Measurements from ENCODE around the gene TTC17.
"Not testable (repeated sequence)": the region's sequence is repeated elsewhere in the genome, so short reads cannot be mapped to it uniquely, and the experiment has no call there.

The TTC17 gene

DNA sequence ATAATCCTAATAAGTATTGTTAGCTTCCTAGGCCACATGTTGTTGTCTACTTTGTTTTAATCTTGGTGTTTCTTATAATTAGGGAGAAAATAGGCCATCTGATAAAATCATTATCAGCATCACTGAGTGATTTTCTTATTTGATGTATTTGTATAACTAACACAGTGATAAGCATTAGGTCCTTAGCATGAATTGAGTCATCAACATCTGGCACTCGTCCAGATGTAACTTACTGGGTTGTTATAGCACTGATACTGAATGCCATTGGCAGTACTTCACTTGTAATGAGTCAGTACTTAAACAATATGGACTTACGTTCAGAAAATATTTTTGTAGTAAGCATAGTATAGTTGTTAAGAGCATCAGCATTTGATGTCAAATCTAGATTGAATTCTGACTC is 30.7 kb upstream of the TTC17 start:
- H3K4me1 ChIP-seq (ENCODE audit: control insufficient read depth in 2 of 2, insufficient read depth in 1 of 2, low read depth in 1 of 2, low read length in 2 of 2): no peaks in the 10 kb centered on the region
- H3K9me3 ChIP-seq (replicated peaks in 1 of 2; ENCODE audit: control insufficient read depth in 2 of 2, insufficient read depth in 1 of 2, low read depth in 1 of 2, low read length in 2 of 2): no peaks in the 10 kb centered on the region
- no peak overlapping the region for H3K4ac ChIP-seq (ENCODE audit: low read length)
- WGBS, 2 donors (ENCODE audit: extremely low coverage in 2 of 2, insufficient read length in 2 of 2, insufficient replicate concordance in 1 of 2): no CpG with 5 or more reads among the region's 2 CpGs
- no peak overlapping the region for H3K27ac ChIP-seq (replicated peaks; ENCODE audit: low read length)
- H3K14ac ChIP-seq (ENCODE audit: low read length): no peak overlapping the region
- no peak overlapping the region for H3K9ac ChIP-seq (ENCODE audit: low read depth, low read length, poor library complexity)
- H3K36me3 ChIP-seq (replicated peaks in 1 of 2; ENCODE audit: control insufficient read depth in 2 of 2, insufficient read depth in 2 of 2, low read length in 2 of 2): peaks cover 22 to 100% of the 10 kb centered on the region in 2 donors
- DNase-seq (ENCODE audit: low spot score): no peak
- no peak overlapping the region for H3K4me3 ChIP-seq (ENCODE audit: low read length in 2 of 2)
- H3K23ac ChIP-seq (ENCODE audit: low read depth, low read length, poor library complexity): no peak overlapping the region
- no peak overlapping the region for H2AFZ ChIP-seq (ENCODE audit: low read length)
- no peaks in the 10 kb centered on the region for H3K27me3 ChIP-seq (ENCODE audit: control insufficient read depth in 3 of 3, insufficient read depth in 3 of 3, low read depth in 1 of 3, low read length in 3 of 3)
- H3K79me1 ChIP-seq (ENCODE audit: low read depth, low read length): no peaks in the 10 kb centered on the region
- no peak overlapping the region for H4K91ac ChIP-seq (ENCODE audit: low read depth, low read length, poor library complexity)
- no peak overlapping the region for H2BK5ac ChIP-seq (ENCODE audit: low read length)
- no peak overlapping the region for H2BK120ac ChIP-seq (ENCODE audit: low read depth, low read length)
- no peak overlapping the region for H2BK12ac ChIP-seq (ENCODE audit: low read length)
- no peak overlapping the region for H3K4me2 ChIP-seq (ENCODE audit: insufficient read depth, low read length, poor library complexity, severe bottlenecking)
- H2BK15ac ChIP-seq (ENCODE audit: low read length): no peak overlapping the region
- H3K18ac ChIP-seq (ENCODE audit: low read length): no peak overlapping the region
- no peak overlapping the region for H2AK5ac ChIP-seq (ENCODE audit: low read depth, low read length)
- no peak overlapping the region for H4K8ac ChIP-seq (ENCODE audit: low read depth, low read length)

GRCh38 chr11:43328482-43328881 is 30.2 kb upstream of the TTC17 start:
- no peak overlapping the region for H3K9ac ChIP-seq (ENCODE audit: low read depth, low read length, poor library complexity)
- no peak overlapping the region for H2BK15ac ChIP-seq (ENCODE audit: low read length)
- no peak overlapping the region for H3K23ac ChIP-seq (ENCODE audit: low read depth, low read length, poor library complexity)
- H2BK12ac ChIP-seq (ENCODE audit: low read length): no peak overlapping the region
- no peak overlapping the region for H2AFZ ChIP-seq (ENCODE audit: low read length)
- H3K4me1 ChIP-seq (ENCODE audit: control insufficient read depth in 2 of 2, insufficient read depth in 1 of 2, low read depth in 1 of 2, low read length in 2 of 2): no peaks in the 10 kb centered on the region
- H2BK5ac ChIP-seq (ENCODE audit: low read length): no peak overlapping the region
- H2AK5ac ChIP-seq (ENCODE audit: low read depth, low read length): no peak overlapping the region
- no peak overlapping the region for H3K4me3 ChIP-seq (ENCODE audit: low read length in 2 of 2)
- H3K9me3 ChIP-seq (replicated peaks in 1 of 2; ENCODE audit: control insufficient read depth in 2 of 2, insufficient read depth in 1 of 2, low read depth in 1 of 2, low read length in 2 of 2): no peaks in the 10 kb centered on the region
- no peak overlapping the region for H4K91ac ChIP-seq (ENCODE audit: low read depth, low read length, poor library complexity)
- H3K27me3 ChIP-seq (ENCODE audit: control insufficient read depth in 3 of 3, insufficient read depth in 3 of 3, low read depth in 1 of 3, low read length in 3 of 3): no peaks in the 10 kb centered on the region
- no peak overlapping the region for H3K14ac ChIP-seq (ENCODE audit: low read length)
- H2BK120ac ChIP-seq (ENCODE audit: low read depth, low read length): no peak overlapping the region
- WGBS, 2 donors (ENCODE audit: extremely low coverage in 2 of 2, insufficient read length in 2 of 2, insufficient replicate concordance in 1 of 2): no CpG with 5 or more reads among the region's 2 CpGs
- DNase-seq (ENCODE audit: low spot score): no peak
- peaks cover 21 to 100% of the 10 kb centered on the region in 2 donors for H3K36me3 ChIP-seq (replicated peaks in 1 of 2; ENCODE audit: control insufficient read depth in 2 of 2, insufficient read depth in 2 of 2, low read length in 2 of 2)
- no peak overlapping the region for H3K4ac ChIP-seq (ENCODE audit: low read length)
- H3K4me2 ChIP-seq (ENCODE audit: insufficient read depth, low read length, poor library complexity, severe bottlenecking): no peak overlapping the region
- H3K18ac ChIP-seq (ENCODE audit: low read length): no peak overlapping the region
- H4K8ac ChIP-seq (ENCODE audit: low read depth, low read length): no peak overlapping the region
- H3K27ac ChIP-seq (replicated peaks; ENCODE audit: low read length): no peak overlapping the region
- no peaks in the 10 kb centered on the region for H3K79me1 ChIP-seq (ENCODE audit: low read depth, low read length)

GRCh38 chr11:43341159-43341558 is 17.6 kb upstream of the TTC17 start:
- Histone ChIP-seq H3K9me3 (replicated peaks in 1 of 2; ENCODE audit: control insufficient read depth in 2 of 2, insufficient read depth in 1 of 2, low read depth in 1 of 2, low read length in 2 of 2) (no peaks in the 10 kb centered on the region), H3K4me3 (ENCODE audit: low read length in 2 of 2) (no peak overlapping the region), H2BK12ac (ENCODE audit: low read length) (no peak overlapping the region), H3K4me1 (ENCODE audit: control insufficient read depth in 2 of 2, insufficient read depth in 1 of 2, low read depth in 1 of 2, low read length in 2 of 2) (no peaks in the 10 kb centered on the region), H3K23ac (ENCODE audit: low read depth, low read length, poor library complexity) (no peak overlapping the region), H2BK15ac (ENCODE audit: low read length) (no peak overlapping the region), H2BK120ac (ENCODE audit: low read depth, low read length) (no peak overlapping the region), H3K4ac (ENCODE audit: low read length) (no peak overlapping the region), H4K91ac (ENCODE audit: low read depth, low read length, poor library complexity) (no peak overlapping the region), H3K36me3 (replicated peaks in 1 of 2; ENCODE audit: control insufficient read depth in 2 of 2, insufficient read depth in 2 of 2, low read length in 2 of 2) (peaks cover 10 to 73% of the 10 kb centered on the region in 2 donors), H3K27me3 (ENCODE audit: control insufficient read depth in 3 of 3, insufficient read depth in 3 of 3, low read depth in 1 of 3, low read length in 3 of 3) (no peaks in the 10 kb centered on the region), H2AFZ (ENCODE audit: low read length) (no peak overlapping the region), H3K79me1 (ENCODE audit: low read depth, low read length) (no peaks in the 10 kb centered on the region), H2BK5ac (ENCODE audit: low read length) (no peak overlapping the region), H3K14ac (ENCODE audit: low read length) (no peak overlapping the region), H3K27ac (replicated peaks; ENCODE audit: low read length) (no peak overlapping the region), H4K8ac (ENCODE audit: low read depth, low read length) (no peak overlapping the region), H3K9ac (ENCODE audit: low read depth, low read length, poor library complexity) (no peak overlapping the region), H2AK5ac (ENCODE audit: low read depth, low read length) (no peak overlapping the region), H3K4me2 (ENCODE audit: insufficient read depth, low read length, poor library complexity, severe bottlenecking) (no peak overlapping the region), H3K18ac (ENCODE audit: low read length) (no peak overlapping the region)
- DNase-seq (ENCODE audit: low spot score): no peak

DNA sequence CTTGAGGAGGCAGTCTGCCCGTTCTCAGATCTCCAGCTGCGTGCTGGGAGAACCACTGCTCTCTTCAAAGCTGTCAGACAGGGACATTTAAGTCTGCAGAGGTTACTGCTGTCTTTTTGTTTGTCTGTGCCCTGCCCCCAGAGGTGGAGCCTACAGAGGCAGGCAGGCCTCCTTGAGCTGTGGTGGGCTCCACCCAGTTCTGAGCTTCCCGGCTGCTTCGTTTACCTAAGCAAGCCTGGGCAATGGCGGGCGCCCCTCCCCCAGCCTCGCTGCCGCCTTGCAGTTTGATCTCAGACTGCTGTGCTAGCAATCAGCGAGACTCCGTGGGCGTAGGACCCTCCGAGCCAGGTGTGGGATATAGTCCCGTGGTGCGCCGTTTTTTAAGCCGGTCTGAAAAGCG is 7.3 kb upstream of the TTC17 start:
- H3K36me3 ChIP-seq (replicated peaks in 1 of 2; ENCODE audit: control insufficient read depth in 2 of 2, insufficient read depth in 2 of 2, low read length in 2 of 2); H3K9ac ChIP-seq (ENCODE audit: low read depth, low read length, poor library complexity); H4K8ac ChIP-seq (ENCODE audit: low read depth, low read length); H3K23ac ChIP-seq (ENCODE audit: low read depth, low read length, poor library complexity); H3K4ac ChIP-seq (ENCODE audit: low read length); H2BK12ac ChIP-seq (ENCODE audit: low read length); H4K91ac ChIP-seq (ENCODE audit: low read depth, low read length, poor library complexity); H2BK15ac ChIP-seq (ENCODE audit: low read length); H2AK5ac ChIP-seq (ENCODE audit: low read depth, low read length); H2AFZ ChIP-seq (ENCODE audit: low read length); H2BK5ac ChIP-seq (ENCODE audit: low read length); H3K4me2 ChIP-seq (ENCODE audit: insufficient read depth, low read length, poor library complexity, severe bottlenecking); DNase-seq (ENCODE audit: low spot score); H3K79me1 ChIP-seq (ENCODE audit: low read depth, low read length); H3K4me3 ChIP-seq (ENCODE audit: low read length in 2 of 2); H3K18ac ChIP-seq (ENCODE audit: low read length); H3K27ac ChIP-seq (replicated peaks; ENCODE audit: low read length); H3K9me3 ChIP-seq (replicated peaks in 1 of 2; ENCODE audit: control insufficient read depth in 2 of 2, insufficient read depth in 1 of 2, low read depth in 1 of 2, low read length in 2 of 2); H2BK120ac ChIP-seq (ENCODE audit: low read depth, low read length); H3K27me3 ChIP-seq (ENCODE audit: control insufficient read depth in 3 of 3, insufficient read depth in 3 of 3, low read depth in 1 of 3, low read length in 3 of 3); H3K14ac ChIP-seq (ENCODE audit: low read length); H3K4me1 ChIP-seq (ENCODE audit: control insufficient read depth in 2 of 2, insufficient read depth in 1 of 2, low read depth in 1 of 2, low read length in 2 of 2): not testable (repeated sequence)
- no CpG with 5 or more reads among the region's 17 CpGs for WGBS, 2 donors (ENCODE audit: extremely low coverage in 2 of 2, insufficient read length in 2 of 2, insufficient replicate concordance in 1 of 2)

Data from neuronal stem cell (in vitro differentiated cells).